GM18868 (cell line): ENCODE results near the gene OR2A7.
"Not testable (repeated sequence)": the region's sequence is repeated elsewhere in the genome, so short reads cannot be mapped to it uniquely, and the experiment has no call there.

Experiments used
- ATAC-seq: cut with Tn5 transposase; IDR thresholded peaks from one replicate; pipeline ENCODE4 v1.9.1; 2021; ENCODE audit warnings: mild to moderate bottlenecking, moderate library complexity; ENCODE audit not compliant: unreplicated experiment

The OR2A7 gene, protein sequence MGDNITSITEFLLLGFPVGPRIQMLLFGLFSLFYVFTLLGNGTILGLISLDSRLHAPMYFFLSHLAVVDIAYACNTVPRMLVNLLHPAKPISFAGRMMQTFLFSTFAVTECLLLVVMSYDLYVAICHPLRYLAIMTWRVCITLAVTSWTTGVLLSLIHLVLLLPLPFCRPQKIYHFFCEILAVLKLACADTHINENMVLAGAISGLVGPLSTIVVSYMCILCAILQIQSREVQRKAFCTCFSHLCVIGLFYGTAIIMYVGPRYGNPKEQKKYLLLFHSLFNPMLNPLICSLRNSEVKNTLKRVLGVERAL

DNA sequence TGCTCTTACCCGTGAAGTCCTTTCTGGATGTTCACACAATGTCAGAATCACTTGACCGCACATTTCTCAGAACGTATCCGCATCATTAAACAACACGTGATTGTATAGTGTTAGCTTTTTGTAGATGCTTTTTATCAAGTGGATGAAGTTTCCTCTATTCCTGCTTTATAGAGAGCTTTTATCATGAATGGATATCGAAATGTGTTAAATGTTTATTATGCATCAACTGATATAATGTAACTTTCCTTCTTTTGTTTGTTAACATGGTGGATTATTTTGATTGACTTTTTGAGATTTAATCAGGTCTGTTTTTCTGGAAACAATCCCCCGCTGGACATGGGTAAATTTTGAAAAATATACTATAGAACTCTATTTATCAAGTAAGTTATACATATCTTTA lies at the start of gene OR2A7:
TSS of gene OR2A7 (minus strand) at position 101 of the 400 bp plus-strand sequence. CDS start 5,164 bp downstream, outside the sequence.
- not testable (repeated sequence) for ATAC-seq

- not testable (repeated sequence) for ATAC-seq
Observed at GRCh38 chr7:144311872-144312469, 47.4 kb upstream of the OR2A7 start, which contains the start of gene OR2A1. OR2A1 (plus strand) TSS chr7:144312419; CDS start chr7:144318125, 5,706 bp downstream.

DNA sequence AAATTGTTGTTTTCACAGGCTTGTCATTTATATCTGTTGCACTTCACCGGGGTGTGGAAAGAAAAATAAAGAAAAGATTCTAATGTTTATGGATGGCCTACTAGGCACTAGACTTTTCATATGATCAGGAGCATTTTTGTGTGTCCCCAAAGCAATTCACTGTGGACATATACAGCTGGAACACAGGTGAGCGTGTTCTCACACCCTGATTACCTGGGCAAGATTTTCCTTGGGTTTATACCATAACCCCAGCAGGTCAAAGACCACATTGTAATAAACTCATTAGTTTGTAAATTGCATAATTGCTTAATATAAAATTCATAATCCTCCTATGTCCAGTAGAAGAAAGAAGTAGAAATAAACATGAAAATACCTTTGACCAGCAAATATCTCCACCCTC lies 46.6 kb upstream of the OR2A7 start:
- not testable (repeated sequence) for ATAC-seq

DNA sequence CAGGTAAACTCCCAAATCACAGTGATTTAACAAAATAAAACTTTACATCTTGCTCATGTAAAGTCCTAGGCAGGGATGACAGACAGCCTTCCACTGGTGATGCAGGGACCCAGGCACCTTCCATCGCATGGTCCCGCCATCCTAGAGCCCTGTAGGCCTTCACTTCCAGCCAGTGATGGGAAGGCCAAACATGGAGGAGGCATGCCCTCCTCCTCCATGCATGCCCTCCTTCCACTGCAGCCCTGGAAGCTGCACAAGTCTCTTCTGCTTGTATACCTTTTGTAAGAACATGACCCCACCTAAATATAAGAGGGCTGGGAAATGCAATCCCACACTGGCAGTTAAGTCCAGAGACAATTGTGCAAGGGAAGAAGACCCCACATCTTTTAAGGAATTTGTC lies 45.1 kb upstream of the OR2A7 start:
- not testable (repeated sequence) for ATAC-seq

DNA sequence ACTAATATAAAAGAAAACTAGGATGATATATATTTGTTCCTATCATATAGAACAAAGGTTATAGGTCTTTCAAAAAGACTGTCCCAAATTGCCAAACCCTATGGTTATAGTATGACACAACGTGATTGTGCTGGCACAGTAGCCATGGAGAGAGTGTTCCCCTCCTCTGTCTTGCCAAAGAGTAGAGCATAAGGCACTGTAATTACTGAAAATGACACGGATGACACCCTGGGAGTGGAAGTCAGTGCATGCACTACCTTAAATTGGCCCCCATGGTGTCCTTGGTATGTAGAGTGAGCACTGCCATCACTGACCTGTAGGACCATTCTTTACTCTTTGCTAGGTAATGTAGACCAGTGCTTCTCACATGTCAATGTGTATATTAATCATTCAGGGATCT lies 40.6 kb upstream of the OR2A7 start:
- not testable (repeated sequence) for ATAC-seq

DNA sequence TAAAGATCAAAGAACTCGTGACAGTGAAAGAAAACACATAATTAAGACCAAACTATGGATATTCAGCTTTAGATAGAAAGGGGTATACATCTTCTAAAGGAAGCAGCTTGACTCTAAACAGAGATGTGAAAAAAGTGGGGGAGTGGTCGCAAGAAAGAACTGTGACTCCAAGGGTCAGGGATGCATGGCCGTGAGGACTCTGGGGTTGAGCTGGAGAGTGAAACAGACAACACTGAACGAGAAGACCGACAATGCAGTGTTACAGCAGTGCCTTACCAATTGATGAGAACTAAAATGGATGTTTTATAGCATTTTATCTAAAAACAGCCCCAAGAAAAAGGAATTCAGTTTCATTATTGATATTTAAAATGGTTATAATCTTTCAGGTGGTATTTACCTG lies 39.0 kb upstream of the OR2A7 start:
- ATAC-seq, result not testable (repeated sequence)

DNA sequence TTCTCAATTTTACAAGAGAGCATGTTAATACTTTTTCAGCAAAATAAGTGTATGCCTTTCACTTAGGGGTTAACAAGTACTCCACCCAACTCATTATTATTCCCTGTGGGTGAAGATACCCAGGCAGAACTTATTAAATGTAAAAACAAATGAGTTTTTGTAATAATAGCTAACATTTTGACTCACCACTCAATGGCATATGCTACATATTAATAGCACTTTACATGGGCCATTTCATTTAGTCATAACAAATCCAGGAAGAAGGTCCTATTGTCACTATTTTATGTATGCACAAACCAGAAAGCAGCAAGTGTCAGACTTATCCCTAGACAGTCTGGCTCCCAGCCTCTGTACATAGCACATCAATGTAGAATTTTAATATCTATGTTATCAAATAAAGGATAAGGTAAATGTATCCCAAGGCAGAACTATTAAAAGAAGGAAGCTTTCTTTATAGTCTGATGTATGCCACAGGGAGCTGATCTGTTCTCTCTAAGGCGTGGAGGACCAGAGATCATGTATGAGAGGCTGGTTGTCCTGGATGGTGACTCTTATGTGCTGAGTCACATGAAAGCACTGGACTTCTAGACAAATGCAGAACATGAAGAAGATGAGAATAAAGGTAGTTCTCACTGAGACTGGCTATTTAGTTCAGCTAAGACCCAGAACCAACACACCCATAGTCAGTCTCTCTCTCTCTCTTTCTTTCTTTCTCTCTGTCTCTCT lies 38.1 kb upstream of the OR2A7 start:
- ATAC-seq, result not testable (repeated sequence)

- ATAC-seq, result peak; percentile 75
Observed at GRCh38 chr7:144293794-144294499, 29.4 kb upstream of the OR2A7 start.

- ATAC-seq, result not testable (repeated sequence)
Observed at GRCh38 chr7:144292384-144293161, 28.0 kb upstream of the OR2A7 start.

DNA sequence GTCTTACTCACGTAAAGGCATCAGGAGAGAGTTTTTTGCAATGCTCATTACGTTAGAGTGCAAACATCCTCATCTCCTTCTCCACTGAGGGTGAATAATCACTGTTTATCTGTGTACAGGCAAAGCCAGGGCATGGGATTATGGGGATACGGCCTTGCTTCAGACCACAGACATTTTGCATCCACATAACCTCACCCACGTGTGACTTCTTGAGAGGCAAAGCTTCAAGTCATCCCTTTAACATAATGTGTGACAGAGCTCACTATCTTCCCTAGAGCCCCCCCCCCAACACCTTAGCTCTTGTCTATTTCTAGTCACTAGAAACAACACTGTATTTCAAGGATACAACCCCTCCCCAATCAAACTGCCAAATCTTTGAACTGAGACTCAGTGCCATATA lies 27.0 kb upstream of the OR2A7 start:
- ATAC-seq, result not testable (repeated sequence)

DNA sequence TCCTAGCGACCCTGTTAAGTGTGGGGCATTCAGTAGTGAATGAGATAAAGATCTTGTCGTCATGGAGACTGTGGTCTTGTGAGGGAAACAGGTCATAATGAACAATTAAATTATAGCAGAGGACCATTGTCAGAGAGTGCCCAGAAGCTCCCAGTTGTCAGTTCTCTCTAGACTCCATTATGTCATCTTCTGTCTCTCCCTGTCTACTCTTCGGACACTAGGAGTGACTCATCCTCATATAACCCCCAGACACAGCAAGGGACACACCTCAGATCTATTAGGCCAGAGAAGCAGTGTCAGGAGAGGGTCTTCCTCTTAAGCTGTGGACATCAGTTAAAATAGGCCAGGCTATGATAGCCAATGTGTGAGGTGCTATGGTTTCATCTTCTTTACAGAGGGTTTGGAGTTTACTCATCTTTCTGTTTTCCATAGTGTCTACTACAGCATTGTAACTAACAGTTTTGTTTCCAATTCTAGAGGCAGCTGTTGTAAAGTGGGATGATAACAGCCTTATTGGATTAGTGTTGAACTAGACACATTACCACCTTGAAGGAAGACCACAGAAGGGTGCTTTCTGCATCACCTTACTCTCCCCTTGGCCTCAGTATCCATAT lies 22.7 kb upstream of the OR2A7 start:
- ATAC-seq, result not testable (repeated sequence)

GRCh38 chr7:144283716-144284115 lies 19.1 kb upstream of the OR2A7 start:
- ATAC-seq, result not testable (repeated sequence)

DNA sequence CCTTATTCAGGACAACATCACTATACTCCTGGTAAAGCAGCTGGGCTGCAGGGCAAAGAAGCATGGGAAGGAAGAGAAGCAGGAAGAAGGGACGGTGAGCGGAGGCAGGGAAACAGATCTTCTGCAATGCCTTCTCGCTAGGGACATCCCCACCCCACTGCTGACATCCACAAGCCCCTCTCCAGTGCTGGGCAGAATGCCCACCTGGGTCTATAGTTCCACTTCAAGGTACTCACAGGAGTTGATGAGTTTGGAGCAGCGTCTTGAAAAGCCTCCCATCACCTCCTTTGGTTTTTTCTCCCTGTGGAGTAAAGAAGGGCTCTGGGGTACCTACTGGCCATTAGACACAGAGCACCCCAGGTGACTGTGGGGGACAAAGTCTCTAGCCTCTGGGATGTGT lies 17.9 kb upstream of the OR2A7 start:
- ATAC-seq, result not testable (repeated sequence)

GRCh38 chr7:144281981-144282380 lies 17.4 kb upstream of the OR2A7 start:
- ATAC-seq, result not testable (repeated sequence)

DNA sequence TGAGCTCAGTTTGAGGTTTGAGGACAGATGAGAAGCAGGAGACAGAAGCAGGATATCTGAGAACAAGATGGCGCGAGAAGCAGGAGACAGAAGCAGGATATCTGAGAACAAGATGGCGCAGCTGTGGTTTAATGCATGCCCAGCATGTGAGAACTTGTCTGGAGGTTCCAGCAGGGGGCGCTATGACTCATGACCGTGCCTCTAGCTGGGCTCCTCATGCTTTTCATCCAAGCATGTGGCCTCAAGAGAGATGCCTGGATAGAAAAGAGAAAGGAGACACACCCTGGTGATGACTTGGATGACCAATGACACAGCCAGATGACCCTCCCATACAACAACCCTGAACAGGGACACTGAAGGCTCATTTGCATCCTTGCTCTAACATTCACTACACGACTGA lies 15.4 kb upstream of the OR2A7 start:
- ATAC-seq, result not testable (repeated sequence)

DNA sequence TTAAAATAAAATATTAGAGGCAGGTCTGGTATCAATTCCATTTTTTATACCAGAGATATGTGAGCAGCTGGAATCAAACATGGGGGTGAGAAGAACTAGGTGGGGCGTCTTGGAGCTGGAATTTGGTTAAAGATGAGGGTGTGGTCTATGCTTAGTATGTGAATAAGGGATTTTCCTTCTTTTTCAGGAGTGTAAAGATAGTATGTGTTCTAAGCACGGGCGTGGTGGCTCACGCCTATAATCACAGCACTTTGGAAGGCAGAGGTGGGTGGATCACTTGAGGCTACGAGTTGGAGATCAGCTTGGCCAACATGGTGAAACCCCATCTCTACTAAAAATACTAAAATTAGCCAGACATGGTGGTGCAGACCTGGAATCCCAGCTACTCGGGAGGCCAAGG lies 10.7 kb upstream of the OR2A7 start:
- not testable (repeated sequence) for ATAC-seq

DNA sequence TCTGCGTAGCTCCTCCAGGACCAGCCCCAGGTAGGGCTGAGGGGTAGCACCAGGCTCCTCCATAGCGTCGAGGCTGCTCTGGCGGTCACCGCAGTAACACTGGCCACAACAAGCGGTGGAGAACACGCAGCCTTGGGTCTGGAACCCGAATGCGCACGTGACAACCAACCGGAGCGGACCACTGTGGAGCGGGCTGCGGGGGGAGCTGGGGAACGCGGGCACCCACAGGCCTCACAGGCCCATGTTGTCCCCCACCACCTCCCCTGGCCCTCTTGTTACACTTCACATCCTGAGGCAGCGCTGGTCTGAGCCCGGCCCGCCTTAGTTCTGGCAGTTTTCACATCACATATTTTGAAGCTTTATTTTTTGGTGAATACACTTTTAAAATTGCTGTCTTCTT lies 4.6 kb upstream of the OR2A7 start, which contains the start of gene CTAGE8:
TSS of gene CTAGE8 (minus strand) at position 101 of the 400 bp plus-strand sequence. CDS start at position 63, 38 bp downstream.
- not testable (repeated sequence) for ATAC-seq

DNA sequence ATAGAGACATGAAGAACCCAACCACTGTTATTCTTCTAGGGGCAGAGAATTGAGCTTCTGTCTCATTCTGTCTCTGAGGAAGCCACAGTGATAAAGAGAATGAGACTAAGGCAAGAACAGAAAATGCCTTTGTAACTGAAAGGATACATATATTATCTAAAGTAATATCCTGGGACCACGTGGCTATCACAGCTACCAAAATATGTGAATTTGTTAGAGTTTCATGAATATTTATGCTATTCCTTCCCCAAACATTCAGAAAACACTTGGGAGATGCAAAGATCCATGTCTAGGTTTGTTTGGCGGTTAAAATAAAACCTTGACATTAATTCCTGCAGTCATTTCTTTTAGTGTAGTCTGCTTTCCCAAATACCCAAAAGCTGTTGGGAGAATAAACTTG lies 2.5 kb downstream of the OR2A7 start:
- not testable (repeated sequence) for ATAC-seq

- ATAC-seq, result not testable (repeated sequence)
Observed at GRCh38 chr7:144259067-144259466, 5.5 kb downstream of the OR2A7 start.

DNA sequence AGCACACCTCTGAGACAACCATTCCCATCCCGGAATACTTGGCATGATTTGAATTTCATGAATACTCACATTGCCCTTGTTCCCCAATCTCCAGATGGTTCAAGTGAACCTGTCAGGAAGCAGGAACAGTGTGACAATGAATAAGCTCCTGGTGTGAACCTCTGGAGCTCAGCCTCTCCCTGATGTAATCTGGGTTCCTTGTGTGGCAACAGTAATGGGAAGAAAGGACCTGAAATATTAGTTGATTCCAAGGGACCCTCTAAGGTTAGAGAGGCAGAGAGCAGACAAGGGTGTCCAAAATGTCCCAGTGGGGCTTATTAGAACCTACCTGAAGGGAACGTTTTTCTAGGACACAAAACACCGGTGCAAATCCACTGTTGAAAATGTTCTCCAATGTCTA lies 8.5 kb downstream of the OR2A7 start:
- ATAC-seq, result no peak
